NAMALWA (cell line): ENCODE results near the gene STRN3.
"Not testable (repeated sequence)": the region's sequence is repeated elsewhere in the genome, so short reads cannot be mapped to it uniquely, and the experiment has no call there.

Experiments used
- DNase-seq: peaks from one replicate; pipeline ENCODE4 v3.0.0-alpha.2; 2015; ENCODE audit warnings: low spot score

The STRN3 gene

GRCh38 chr14:30907659-30908057 is 118.5 kb downstream of the STRN3 start:
- no peak for DNase-seq

GRCh38 chr14:30906752-30907658 is 119.2 kb downstream of the STRN3 start:
- DNase-seq, result peak; percentile 57

- no peak for DNase-seq
These were observed 122.7 kb downstream of the STRN3 start for GRCh38 chr14:30903285-30904124.

- not testable (repeated sequence) for DNase-seq
These were observed 129.1 kb downstream of the STRN3 start for GRCh38 chr14:30897121-30897520.

GRCh38 chr14:30896435-30896834 is 129.7 kb downstream of the STRN3 start:
- DNase-seq, result no peak

- DNase-seq, result no peak
These were observed 131.2 kb downstream of the STRN3 start for GRCh38 chr14:30894923-30895515.

- DNase-seq, result no peak
These were observed 132.4 kb downstream of the STRN3 start for GRCh38 chr14:30893819-30894218.

- no peak for DNase-seq
These were observed 137.0 kb downstream of the STRN3 start for GRCh38 chr14:30889244-30889594.

GRCh38 chr14:30888480-30889243 is 137.5 kb downstream of the STRN3 start:
- DNase-seq, result peak; percentile 26

- DNase-seq, result no peak
These were observed 140.1 kb downstream of the STRN3 start for GRCh38 chr14:30885840-30886740.

- no peak for DNase-seq
These were observed 141.3 kb downstream of the STRN3 start for GRCh38 chr14:30884901-30885300.

- DNase-seq, result no peak
These were observed 142.5 kb downstream of the STRN3 start for GRCh38 chr14:30883508-30884294.

GRCh38 chr14:30882431-30882830 is 143.7 kb downstream of the STRN3 start:
- DNase-seq, result no peak

- DNase-seq, result no peak
These were observed 149.5 kb downstream of the STRN3 start for GRCh38 chr14:30876692-30877091.

GRCh38 chr14:30875788-30876053 is 150.5 kb downstream of the STRN3 start:
- DNase-seq, result no peak

- peak; percentile 51 for DNase-seq
These were observed 151.0 kb downstream of the STRN3 start for GRCh38 chr14:30874999-30875787.

- DNase-seq, result peak; percentile 88
These were observed 151.8 kb downstream of the STRN3 start, which contains the start of gene COCH for GRCh38 chr14:30874120-30874998. Gene COCH, plus strand, starts transcription at chr14:30874559. Its CDS starts 380 bp downstream, at chr14:30874939.
